ENCODE measurements around the gene MYO1H.

Gene MYO1H

DNA sequence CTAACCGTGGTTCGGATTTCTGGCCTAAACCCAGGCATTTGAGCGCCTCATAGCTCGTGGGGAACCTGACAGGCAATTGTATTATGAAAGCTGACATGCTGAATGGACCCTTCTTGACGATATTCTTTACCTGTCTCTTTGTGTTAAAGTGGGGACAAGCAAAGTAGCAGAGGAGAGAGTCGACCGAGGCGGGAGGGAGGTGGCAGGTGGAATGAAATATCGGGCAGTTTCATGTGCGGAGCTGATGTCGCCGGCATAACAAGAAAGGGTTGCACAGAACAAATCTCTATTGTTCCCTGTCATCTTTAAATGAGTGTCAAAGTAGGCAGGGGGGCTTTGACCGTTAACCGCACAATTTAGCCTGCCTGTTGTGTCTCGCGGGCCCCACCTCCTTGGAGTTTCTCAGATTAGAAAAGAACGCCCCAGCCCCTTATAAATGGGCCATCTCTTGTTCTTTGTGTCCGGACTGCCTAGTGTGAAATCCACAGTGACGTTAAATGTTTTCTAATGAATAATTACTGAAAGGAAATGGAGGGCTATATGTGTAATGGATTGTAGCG lies 11.5 kb downstream of the MYO1H start:
- H3K4me3 ChIP-seq (replicated peaks; ENCODE audit: low read depth, low read length): no peak overlapping the region
- no peak for DNase-seq (ENCODE audit: low read depth)
- TF ChIP-seq, protein P1, sequence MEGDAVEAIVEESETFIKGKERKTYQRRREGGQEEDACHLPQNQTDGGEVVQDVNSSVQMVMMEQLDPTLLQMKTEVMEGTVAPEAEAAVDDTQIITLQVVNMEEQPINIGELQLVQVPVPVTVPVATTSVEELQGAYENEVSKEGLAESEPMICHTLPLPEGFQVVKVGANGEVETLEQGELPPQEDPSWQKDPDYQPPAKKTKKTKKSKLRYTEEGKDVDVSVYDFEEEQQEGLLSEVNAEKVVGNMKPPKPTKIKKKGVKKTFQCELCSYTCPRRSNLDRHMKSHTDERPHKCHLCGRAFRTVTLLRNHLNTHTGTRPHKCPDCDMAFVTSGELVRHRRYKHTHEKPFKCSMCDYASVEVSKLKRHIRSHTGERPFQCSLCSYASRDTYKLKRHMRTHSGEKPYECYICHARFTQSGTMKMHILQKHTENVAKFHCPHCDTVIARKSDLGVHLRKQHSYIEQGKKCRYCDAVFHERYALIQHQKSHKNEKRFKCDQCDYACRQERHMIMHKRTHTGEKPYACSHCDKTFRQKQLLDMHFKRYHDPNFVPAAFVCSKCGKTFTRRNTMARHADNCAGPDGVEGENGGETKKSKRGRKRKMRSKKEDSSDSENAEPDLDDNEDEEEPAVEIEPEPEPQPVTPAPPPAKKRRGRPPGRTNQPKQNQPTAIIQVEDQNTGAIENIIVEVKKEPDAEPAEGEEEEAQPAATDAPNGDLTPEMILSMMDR (IDR thresholded peaks at IDR 0.05; ENCODE audit: low read length, missing control alignments): no peak

DNA sequence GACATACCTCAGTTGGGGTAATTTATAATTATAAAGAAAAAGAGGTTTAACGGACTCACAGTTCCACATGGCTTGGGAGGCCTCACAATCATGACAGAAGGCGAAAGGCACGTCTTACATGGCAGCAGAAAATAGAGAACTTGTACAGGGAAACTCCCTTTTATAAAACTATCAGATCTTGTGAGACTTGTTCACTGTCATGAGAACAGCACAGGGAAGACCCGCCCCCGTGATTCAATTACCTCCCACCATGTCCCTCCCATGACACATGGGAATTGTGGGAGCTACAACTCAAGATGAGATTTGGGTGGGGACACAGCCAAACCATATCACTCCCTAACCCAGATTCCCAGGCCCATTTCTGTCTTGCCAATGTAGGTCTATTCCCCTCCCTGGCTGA lies 22.1 kb downstream of the MYO1H start:
- TF ChIP-seq, protein P1 (IDR thresholded peaks at IDR 0.05; ENCODE audit: low read length, missing control alignments): no peak
- no peak overlapping the region for H3K4me3 ChIP-seq (replicated peaks; ENCODE audit: low read depth, low read length)
- no peak for DNase-seq (ENCODE audit: low read depth)

GRCh38 chr12:109377139-109377685 lies 29.5 kb downstream of the MYO1H start:
- DNase-seq (ENCODE audit: low read depth): no peak
- TF ChIP-seq, protein P1 (IDR thresholded peaks at IDR 0.05; ENCODE audit: low read length, missing control alignments): no peak
- H3K4me3 ChIP-seq (replicated peaks; ENCODE audit: low read depth, low read length): no peak overlapping the region

GRCh38 chr12:109378569-109378968 lies 30.9 kb downstream of the MYO1H start:
- no peak for DNase-seq (ENCODE audit: low read depth)
- TF ChIP-seq, protein P1 (IDR thresholded peaks at IDR 0.05; ENCODE audit: low read length, missing control alignments): no peak
- H3K4me3 ChIP-seq (replicated peaks; ENCODE audit: low read depth, low read length): no peak overlapping the region

DNA sequence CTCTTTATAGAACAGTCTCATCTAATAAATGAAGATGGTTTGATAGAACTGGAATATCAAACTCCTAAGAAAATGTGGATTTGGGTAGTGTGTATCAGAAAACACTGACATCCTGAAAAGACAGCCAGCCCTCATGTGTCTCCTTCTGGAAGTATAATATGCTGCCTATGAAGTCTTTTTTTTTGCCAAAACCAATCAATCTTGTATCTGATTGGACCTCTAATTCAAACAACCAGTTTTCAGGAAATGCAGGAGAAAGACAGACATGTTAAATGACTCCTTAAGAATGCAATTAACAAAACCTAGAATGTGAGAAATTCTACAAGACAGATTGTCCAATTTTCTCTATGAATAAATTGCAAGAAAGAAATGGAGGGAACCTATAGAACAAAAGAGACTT lies 34.3 kb downstream of the MYO1H start:
- no peak overlapping the region for H3K4me3 ChIP-seq (replicated peaks; ENCODE audit: low read depth, low read length)
- DNase-seq (ENCODE audit: low read depth): no peak
- TF ChIP-seq, protein P1 (IDR thresholded peaks at IDR 0.05; ENCODE audit: low read length, missing control alignments): no peak

- no peak overlapping the region for H3K4me3 ChIP-seq (replicated peaks; ENCODE audit: low read depth, low read length)
- no peak for DNase-seq (ENCODE audit: low read depth)
- TF ChIP-seq, protein P1 (IDR thresholded peaks at IDR 0.05; ENCODE audit: low read length, missing control alignments): no peak
These were observed 35.5 kb downstream of the MYO1H start for GRCh38 chr12:109383240-109383639.

All from fibroblast of pulmonary artery (primary cell).